WI38 (cell line): ENCODE results near the gene SLC15A2.

Experiments used
- H3K4me3 ChIP-seq: 2 replicates; pipeline ENCODE4 v1.5.1; 2011; ENCODE audit warnings: low read depth, mild to moderate bottlenecking, control low read depth, low read length
- TF ChIP-seq, protein P1 (sequence below): IDR thresholded peaks from 2 replicates; pipeline ENCODE4 v1.5.1; 2012; ENCODE audit warnings: low read depth, mild to moderate bottlenecking, control low read depth, low read length

The SLC15A2 gene

DNA sequence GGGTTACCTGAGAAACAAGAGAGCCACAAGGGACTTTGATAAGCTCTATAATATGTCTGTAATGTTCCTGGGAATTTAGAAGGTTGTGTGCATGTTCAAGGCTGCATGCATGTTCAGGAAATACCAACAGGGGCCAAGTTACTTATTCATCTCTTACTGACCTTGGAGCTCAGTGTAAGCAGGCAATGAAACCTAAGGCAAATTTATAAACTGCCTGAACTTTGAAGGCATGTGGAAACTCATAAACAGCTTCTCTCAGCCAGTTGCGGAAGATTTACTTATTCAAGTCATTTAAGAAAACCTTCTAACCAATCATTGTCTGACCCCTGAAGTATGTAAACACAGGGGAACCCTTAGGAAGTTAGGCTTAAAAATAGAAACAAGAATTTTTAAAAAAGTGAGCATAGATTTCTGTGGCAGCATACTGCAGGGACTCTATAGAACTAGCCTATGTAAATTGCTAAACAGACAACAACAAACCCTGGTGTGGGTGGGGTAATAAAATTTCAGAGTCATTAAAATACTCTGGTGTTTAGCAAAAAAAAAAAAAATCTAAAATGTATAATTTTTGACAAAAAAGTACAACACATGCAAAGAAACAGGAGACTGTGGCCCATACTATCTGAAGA is 57.2 kb downstream of the SLC15A2 start:
- no peak overlapping the region for H3K4me3 ChIP-seq
- TF ChIP-seq, protein P1, sequence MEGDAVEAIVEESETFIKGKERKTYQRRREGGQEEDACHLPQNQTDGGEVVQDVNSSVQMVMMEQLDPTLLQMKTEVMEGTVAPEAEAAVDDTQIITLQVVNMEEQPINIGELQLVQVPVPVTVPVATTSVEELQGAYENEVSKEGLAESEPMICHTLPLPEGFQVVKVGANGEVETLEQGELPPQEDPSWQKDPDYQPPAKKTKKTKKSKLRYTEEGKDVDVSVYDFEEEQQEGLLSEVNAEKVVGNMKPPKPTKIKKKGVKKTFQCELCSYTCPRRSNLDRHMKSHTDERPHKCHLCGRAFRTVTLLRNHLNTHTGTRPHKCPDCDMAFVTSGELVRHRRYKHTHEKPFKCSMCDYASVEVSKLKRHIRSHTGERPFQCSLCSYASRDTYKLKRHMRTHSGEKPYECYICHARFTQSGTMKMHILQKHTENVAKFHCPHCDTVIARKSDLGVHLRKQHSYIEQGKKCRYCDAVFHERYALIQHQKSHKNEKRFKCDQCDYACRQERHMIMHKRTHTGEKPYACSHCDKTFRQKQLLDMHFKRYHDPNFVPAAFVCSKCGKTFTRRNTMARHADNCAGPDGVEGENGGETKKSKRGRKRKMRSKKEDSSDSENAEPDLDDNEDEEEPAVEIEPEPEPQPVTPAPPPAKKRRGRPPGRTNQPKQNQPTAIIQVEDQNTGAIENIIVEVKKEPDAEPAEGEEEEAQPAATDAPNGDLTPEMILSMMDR = no peak

DNA sequence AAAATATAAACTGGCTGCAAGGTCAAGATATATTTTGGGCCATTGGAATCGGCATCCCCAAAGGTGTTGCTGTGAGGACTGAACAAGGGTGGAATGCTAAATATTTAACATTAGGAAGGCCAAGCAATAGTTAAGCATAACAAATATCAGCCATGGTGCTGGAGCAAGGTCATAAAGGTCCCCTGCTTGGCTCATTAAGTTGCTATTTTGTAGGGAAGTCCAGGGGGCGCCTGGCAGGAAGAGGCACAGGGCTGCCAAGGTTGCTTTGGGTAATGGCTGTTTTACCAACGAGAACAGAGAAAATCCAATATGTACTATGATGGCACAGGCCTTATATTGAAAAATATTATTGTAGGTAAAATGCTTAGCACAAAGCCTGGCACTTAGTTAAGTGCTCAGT is 62.2 kb downstream of the SLC15A2 start:
- TF ChIP-seq, protein P1 = no peak
- no peak overlapping the region for H3K4me3 ChIP-seq

DNA sequence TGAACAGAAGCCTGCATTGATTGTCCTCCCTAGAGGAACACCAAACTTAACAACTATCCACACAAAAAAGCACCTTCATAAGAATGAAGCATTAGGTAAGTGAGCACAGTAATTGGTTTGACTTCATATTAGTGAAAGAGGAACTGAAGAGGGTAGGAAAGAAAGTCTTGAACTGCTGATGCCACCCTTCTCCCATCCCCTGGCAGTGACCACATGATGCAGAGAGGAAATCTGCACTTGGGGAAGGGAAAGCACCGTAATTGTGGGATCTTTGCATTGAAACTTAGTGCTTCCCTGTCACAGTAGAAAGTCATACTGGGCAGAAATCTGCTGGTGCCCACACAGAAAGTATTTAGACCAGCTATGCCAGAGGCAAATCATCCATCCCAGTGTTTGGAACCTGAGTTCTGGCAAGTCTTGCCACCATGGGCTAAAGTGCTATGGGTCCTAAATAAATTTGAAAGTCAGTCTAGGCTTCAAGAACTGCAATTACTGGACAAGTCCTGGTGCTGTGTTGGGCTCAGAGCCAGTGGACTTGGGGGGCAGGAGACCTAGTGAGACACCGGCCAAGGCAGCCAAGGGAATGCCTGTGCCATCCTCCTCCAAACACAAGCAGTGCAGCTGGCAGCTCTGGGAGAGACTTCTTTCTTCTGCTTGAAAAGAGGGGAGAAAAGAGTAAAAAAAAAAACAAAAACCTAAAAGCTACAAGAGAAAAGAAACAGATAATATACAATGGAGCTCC is 63.6 kb downstream of the SLC15A2 start:
- TF ChIP-seq, protein P1 = no peak
- H3K4me3 ChIP-seq = no peak overlapping the region

DNA sequence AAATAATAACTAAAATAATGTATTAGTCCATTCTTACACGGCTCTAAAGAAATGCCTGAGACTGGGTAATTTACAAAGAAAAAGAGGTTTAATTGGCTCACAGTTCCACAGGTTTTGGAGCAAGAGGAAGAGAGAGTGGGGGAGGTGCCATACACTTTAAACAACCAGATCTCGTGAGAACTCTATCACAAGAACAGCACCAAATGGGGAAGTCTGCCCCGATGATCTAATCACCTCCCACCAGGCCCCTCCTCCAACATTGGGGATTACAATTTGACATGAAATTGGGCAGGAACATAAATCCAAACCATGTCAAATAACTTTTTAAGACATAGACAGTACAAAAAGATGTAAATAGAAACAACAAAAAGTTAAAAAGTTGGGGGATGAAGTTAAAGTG is 64.6 kb downstream of the SLC15A2 start:
- no peak overlapping the region for H3K4me3 ChIP-seq
- TF ChIP-seq, protein P1 = no peak

DNA sequence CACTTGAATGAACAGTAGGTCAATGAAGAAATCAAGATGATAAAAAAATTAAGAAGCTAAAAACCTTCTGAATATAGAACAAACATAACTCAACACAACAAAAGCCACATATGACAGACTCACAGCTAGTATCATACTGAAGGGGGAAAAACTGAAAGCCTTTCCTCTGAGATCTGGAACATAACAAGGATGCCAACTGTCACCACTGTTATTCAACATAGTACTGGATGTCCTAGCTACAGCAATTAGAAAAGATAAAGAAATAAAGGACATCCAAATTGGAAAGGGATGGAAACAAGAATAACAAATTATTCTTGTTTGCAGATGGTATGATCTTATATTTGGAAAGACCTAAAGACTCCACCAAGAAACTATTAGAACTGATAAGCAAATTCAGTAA is 67.1 kb downstream of the SLC15A2 start:
- no peak overlapping the region for H3K4me3 ChIP-seq
- TF ChIP-seq, protein P1 = no peak

- TF ChIP-seq, protein P1 = no peak
- H3K4me3 ChIP-seq = no peak overlapping the region
These were observed 68.2 kb downstream of the SLC15A2 start for GRCh38 chr3:121962443-121962842.

DNA sequence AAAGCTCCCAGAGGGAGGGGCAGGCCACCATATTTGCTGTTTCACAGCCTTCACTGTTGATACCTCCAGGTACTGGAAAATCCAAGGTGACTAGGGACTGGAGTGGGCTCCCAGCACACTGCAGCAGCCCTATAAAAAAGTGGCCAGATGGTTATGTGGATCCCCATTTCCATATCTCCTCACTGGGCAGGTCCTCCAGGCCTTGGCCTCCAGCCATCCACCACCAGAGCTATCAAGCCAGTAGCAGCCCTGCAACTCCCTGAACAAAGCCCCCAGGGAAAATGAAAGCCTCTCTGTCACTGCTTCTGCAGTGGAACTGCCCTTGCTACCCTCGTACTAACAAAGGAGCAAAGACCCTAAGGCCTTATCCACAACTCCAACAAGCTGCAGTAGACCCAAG is 69.4 kb downstream of the SLC15A2 start:
- TF ChIP-seq, protein P1 = no peak
- no peak overlapping the region for H3K4me3 ChIP-seq
